ENCODE data around the gene NFIA.

Gene NFIA

GRCh38 chr1:61419657-61420056 is 337.3 kb downstream of the NFIA start:
- DNase-seq = no peak

GRCh38 chr1:61420243-61420642 is 337.9 kb downstream of the NFIA start:
- DNase-seq = no peak

- DNase-seq = no peak
Observed at GRCh38 chr1:61420909-61421835, 338.8 kb downstream of the NFIA start.

GRCh38 chr1:61423643-61424042 is 341.3 kb downstream of the NFIA start:
- no peak for DNase-seq

- no peak for DNase-seq
Observed at GRCh38 chr1:61424382-61424781, 342.0 kb downstream of the NFIA start.

- DNase-seq = no peak
Observed at GRCh38 chr1:61425040-61425439, 342.7 kb downstream of the NFIA start.

GRCh38 chr1:61426254-61426653 is 343.9 kb downstream of the NFIA start:
- DNase-seq = no peak

- DNase-seq = no peak
Observed at GRCh38 chr1:61426885-61427284, 344.5 kb downstream of the NFIA start.

GRCh38 chr1:61427510-61427909 is 345.1 kb downstream of the NFIA start:
- DNase-seq = no peak

- no peak for DNase-seq
Observed at GRCh38 chr1:61428146-61428545, 345.8 kb downstream of the NFIA start.

GRCh38 chr1:61432616-61433388 is 350.4 kb downstream of the NFIA start:
- DNase-seq = no peak

GRCh38 chr1:61433646-61434045 is 351.3 kb downstream of the NFIA start:
- DNase-seq = no peak

- no peak for DNase-seq
Observed at GRCh38 chr1:61434276-61434675, 351.9 kb downstream of the NFIA start.

GRCh38 chr1:61435226-61435625 is 352.9 kb downstream of the NFIA start:
- DNase-seq = no peak

GRCh38 chr1:61436016-61436415 is 353.7 kb downstream of the NFIA start:
- DNase-seq = no peak

GRCh38 chr1:61436491-61437120 is 354.2 kb downstream of the NFIA start:
- no peak for DNase-seq

GRCh38 chr1:61439234-61439633 is 356.9 kb downstream of the NFIA start:
- no peak for DNase-seq

- no peak for DNase-seq
Observed at GRCh38 chr1:61441723-61442262, 359.4 kb downstream of the NFIA start.

GRCh38 chr1:61442544-61442943 is 360.2 kb downstream of the NFIA start:
- DNase-seq = no peak

GRCh38 chr1:61444288-61444687 is 361.9 kb downstream of the NFIA start:
- no peak for DNase-seq

- DNase-seq = no peak
Observed at GRCh38 chr1:61445269-61445825, 363.0 kb downstream of the NFIA start.

GRCh38 chr1:61446531-61446991 is 364.2 kb downstream of the NFIA start:
- DNase-seq = no peak
